HCT116 (cell line): ENCODE measurements around the gene VAMP2. TPM values are rescaled to one million over a fixed set of nuclear protein-coding genes. Genes with fewer than 3 reads are reported as not detected.
A peak's percentile ranks its signal among the peaks of the same experiment; 100 is the strongest.

Experiments
- ATAC-seq: fragments of 200-7000 bp; cut with Tn5 transposase; 2 replicates; pipeline ENCODE4 v1.9.1; 2020; ENCODE audit warnings: mild to moderate bottlenecking, moderate library complexity
- BruUV-seq: library from RNA; stranded (reverse); fragments of 400-500 nt; replicated peaks from 2 replicates; lab custom pipeline; 2021; lab: Mats Ljungman, UMichigan
- CTCF ChIA-PET: fragments of 300-600 bp; sonication (Branson Sonifier 250); formaldehyde crosslinking; loops from one replicate; lab custom pipeline; 2021; ENCODE audit warnings: antibody characterized with exemption; lab: Charles Lee
- POLR2A ChIA-PET: fragments of 300-600, 350-600 bp; sonication (Branson Sonifier 250); formaldehyde crosslinking; loops from one replicate; lab custom pipeline; 2021; ENCODE audit warnings: antibody characterized with exemption; lab: Charles Lee
- RAD21 ChIA-PET, 2 experiments: fragments of 300-600 bp; sonication (Branson Sonifier 250); formaldehyde crosslinking; loops; one replicate each; lab custom pipeline; 2023; ENCODE audit warnings: low total read pairs in 2 of 2; ENCODE audit not compliant: uncharacterized antibody in 2 of 2, unreplicated experiment in 2 of 2, low non-redundant PET in 1 of 2; lab: Charles Lee
- DNase-seq: peaks from one replicate; pipeline ENCODE4 v3.0.0-alpha.2; 2010; ENCODE audit warnings: low read depth, low spot score
- H2AFZ ChIP-seq: fragments of 200-600 bp; shearing (Covaris generic), sonication (generic); 2 replicates; pipeline ENCODE4 v1.6.1; 2017; ENCODE audit warnings: low read depth, mixed run types, mixed read lengths, antibody characterized with exemption, low read length; ENCODE audit not compliant: poor library complexity, severe bottlenecking
- H3K27ac ChIP-seq: 2 replicates; pipeline ENCODE4 v1.5.1; 2012; ENCODE audit warnings: low read depth, low read length
- H3K27me3 ChIP-seq: fragments of 200-600 bp; sonication (generic); 2 replicates; pipeline ENCODE4 v1.6.1; 2016; ENCODE audit warnings: mixed run types, low read length, mixed read lengths; ENCODE audit not compliant: insufficient read depth
- H3K36me3 ChIP-seq, 2 experiments: fragments of 200-500 bp in 1 of 2; fragments of 200-600 bp in 1 of 2; sonication (Bioruptor generic) in 1 of 2; sonication (generic) in 1 of 2; 2 replicates each; pipeline versions ENCODE4 v1.5.1 to v1.6.1; 2014 to 2016; ENCODE audit warnings: low read length in 2 of 2, inconsistent platforms in 1 of 2, mixed read lengths in 1 of 2, mixed run types in 1 of 2; ENCODE audit not compliant: insufficient read depth in 2 of 2, control insufficient read depth in 1 of 2
- H3K4me1 ChIP-seq, 2 experiments: fragments of 200-600 bp in 1 of 2; sonication (generic) in 1 of 2; 2 replicates each; pipeline versions ENCODE4 v1.5.1 to v1.6.1; 2012 to 2017; ENCODE audit warnings: low read length in 2 of 2, inconsistent platforms in 1 of 2, mild to moderate bottlenecking in 1 of 2, mixed read lengths in 1 of 2, mixed run types in 1 of 2, moderate library complexity in 1 of 2; ENCODE audit not compliant: insufficient read depth in 2 of 2, control insufficient read depth in 1 of 2
- H3K4me2 ChIP-seq: fragments of 200-600 bp; sonication (generic); 2 replicates; pipeline ENCODE4 v1.6.1; 2017; ENCODE audit warnings: mixed run types, low read length, mixed read lengths
- H3K4me3 ChIP-seq, 2 experiments: fragments of 200-600 bp in 1 of 2; sonication (generic) in 1 of 2; replicated peaks in 1 of 2; 2 replicates each; pipeline ENCODE4 v1.5.1; 2011 to 2016; ENCODE audit warnings: low read length in 2 of 2, control low read depth in 1 of 2, low read depth in 1 of 2, mild to moderate bottlenecking in 1 of 2, mixed read lengths in 1 of 2, mixed run types in 1 of 2
- H3K79me2 ChIP-seq: fragments of 200-600 bp; sonication (generic); 2 replicates; pipeline ENCODE4 v1.6.1; 2017; ENCODE audit warnings: mild to moderate bottlenecking, mixed run types, low read length, moderate library complexity, mixed read lengths; ENCODE audit not compliant: insufficient read depth
- H3K9ac ChIP-seq: fragments of 200-600 bp; sonication (generic); 2 replicates; pipeline ENCODE4 v1.6.1; 2016; ENCODE audit warnings: low read length, mixed read lengths
- H3K9me2 ChIP-seq: fragments of 200-600 bp; sonication (generic), shearing (Covaris generic); 2 replicates; pipeline ENCODE4 v1.6.1; 2017; ENCODE audit warnings: mixed run types, mild to moderate bottlenecking, moderate library complexity; ENCODE audit not compliant: insufficient read depth
- H3K9me3 ChIP-seq, 2 experiments: fragments of 200-500 bp in 1 of 2; fragments of 200-600 bp in 1 of 2; sonication (Bioruptor generic) in 1 of 2; sonication (generic) in 1 of 2; 2 replicates each; pipeline ENCODE4 v1.6.1; 2014 to 2017; ENCODE audit warnings: low read length in 2 of 2, mixed read lengths in 2 of 2, inconsistent platforms in 1 of 2, low read depth in 1 of 2, mild to moderate bottlenecking in 1 of 2, mixed run types in 1 of 2, moderate library complexity in 1 of 2; ENCODE audit not compliant: control insufficient read depth in 1 of 2, insufficient read depth in 1 of 2
- H4K20me1 ChIP-seq: fragments of 200-600 bp; sonication (generic), shearing (Covaris generic); 2 replicates; pipeline ENCODE4 v1.6.1; 2017; ENCODE audit warnings: mixed run types, mild to moderate bottlenecking, moderate library complexity; ENCODE audit not compliant: insufficient read depth
- EZH2phosphoT487 ChIP-seq: fragments of 200-600 bp; IDR thresholded peaks from 2 replicates; pipeline ENCODE4 v1.6.1; 2018; ENCODE audit warnings: antibody characterized with exemption, borderline replicate concordance
- JUND ChIP-seq: IDR thresholded peaks from 2 replicates; pipeline ENCODE4 v1.6.1; 2012
- POLR2A ChIP-seq: IDR thresholded peaks from 2 replicates; pipeline ENCODE4 v1.7.0; 2011; ENCODE audit warnings: borderline replicate concordance; ENCODE audit not compliant: insufficient read depth, insufficient read length; ENCODE audit errors: extremely low read depth
- POLR2AphosphoS5 ChIP-seq: IDR thresholded peaks from 2 replicates; pipeline ENCODE4 v1.6.1; 2011; ENCODE audit warnings: mild to moderate bottlenecking, low read depth, low read length, moderate library complexity
- RAD21 ChIP-seq: IDR thresholded peaks from 2 replicates; pipeline ENCODE4 v1.6.1; 2012; ENCODE audit warnings: low read depth, mild to moderate bottlenecking
- SIN3A ChIP-seq: IDR thresholded peaks from 2 replicates; pipeline ENCODE4 v1.6.1; 2012; ENCODE audit warnings: low read depth
- SRF ChIP-seq: IDR thresholded peaks from 2 replicates; pipeline ENCODE4 v1.6.1; 2012; ENCODE audit warnings: low read depth
- TCF7L2 ChIP-seq: IDR thresholded peaks from 2 replicates; pipeline ENCODE4 v1.7.0; 2011; ENCODE audit warnings: borderline replicate concordance, inconsistent platforms; ENCODE audit not compliant: insufficient read depth, insufficient read length; ENCODE audit errors: extremely low read depth
- YY1 ChIP-seq: IDR thresholded peaks from 2 replicates; pipeline ENCODE4 v1.6.1; 2011; ENCODE audit warnings: low read length, low read depth, moderate library complexity, mild to moderate bottlenecking; ENCODE audit not compliant: insufficient replicate concordance; ENCODE audit errors: extremely low read depth
- ZFX ChIP-seq: fragments of 450-650 bp; IDR thresholded peaks from 2 replicates; pipeline ENCODE4 v1.6.1; 2017
- ZNF274 ChIP-seq: fragments of 200-500 bp; sonication (Bioruptor generic); IDR thresholded peaks from 2 replicates; pipeline ENCODE4 v1.6.1; 2014; ENCODE audit warnings: mild to moderate bottlenecking, low read depth, low read length, inconsistent platforms
- intact Hi-C: fragments of 100-400 bp; cut with micrococcal nuclease; formaldehyde crosslinking; loops from 2 replicates; pipeline ENCODE4 v1.10.0; 2022
- total RNA-seq: library from RNA; stranded (reverse); gene quantifications from one replicate; pipeline ENCODE4 v1.2.1, GENCODE V29; 2021; ENCODE audit not compliant: unreplicated experiment
- TF ChIP-seq, protein P1 (sequence below): IDR thresholded peaks from 2 replicates; pipeline ENCODE4 v1.6.1; 2012
- TF ChIP-seq, protein P2 (sequence below): IDR thresholded peaks from 2 replicates; pipeline ENCODE4 v1.6.1; 2012
- TF ChIP-seq, protein P3 (sequence below), 3 experiments: fragments of 200-600 bp in 1 of 3; sonication (generic) in 1 of 3; IDR thresholded peaks in 2 of 3; conservative IDR thresholded peaks in 1 of 3; 2 replicates each; pipeline ENCODE4 v1.5.1; 2012 to 2017; ENCODE audit warnings: low read depth in 2 of 3, low read length in 2 of 3, antibody characterized with exemption in 1 of 3, borderline replicate concordance in 1 of 3, control low read depth in 1 of 3, mild to moderate bottlenecking in 1 of 3, mixed read lengths in 1 of 3, mixed run types in 1 of 3, moderate library complexity in 1 of 3; ENCODE audit not compliant: insufficient read depth in 1 of 3
- TF ChIP-seq, protein P4 (sequence below): IDR thresholded peaks from 2 replicates; pipeline ENCODE4 v1.6.1; 2011; ENCODE audit warnings: mild to moderate bottlenecking, low read length, moderate library complexity; ENCODE audit not compliant: insufficient replicate concordance; ENCODE audit errors: extremely low read depth
- TF ChIP-seq, protein P5 (sequence below): IDR thresholded peaks from 2 replicates; pipeline ENCODE4 v1.6.1; 2012; ENCODE audit warnings: low read depth

Gene VAMP2
- total RNA-seq, 1 experiment from 2014 or later, result 35.9 TPM

DNA sequence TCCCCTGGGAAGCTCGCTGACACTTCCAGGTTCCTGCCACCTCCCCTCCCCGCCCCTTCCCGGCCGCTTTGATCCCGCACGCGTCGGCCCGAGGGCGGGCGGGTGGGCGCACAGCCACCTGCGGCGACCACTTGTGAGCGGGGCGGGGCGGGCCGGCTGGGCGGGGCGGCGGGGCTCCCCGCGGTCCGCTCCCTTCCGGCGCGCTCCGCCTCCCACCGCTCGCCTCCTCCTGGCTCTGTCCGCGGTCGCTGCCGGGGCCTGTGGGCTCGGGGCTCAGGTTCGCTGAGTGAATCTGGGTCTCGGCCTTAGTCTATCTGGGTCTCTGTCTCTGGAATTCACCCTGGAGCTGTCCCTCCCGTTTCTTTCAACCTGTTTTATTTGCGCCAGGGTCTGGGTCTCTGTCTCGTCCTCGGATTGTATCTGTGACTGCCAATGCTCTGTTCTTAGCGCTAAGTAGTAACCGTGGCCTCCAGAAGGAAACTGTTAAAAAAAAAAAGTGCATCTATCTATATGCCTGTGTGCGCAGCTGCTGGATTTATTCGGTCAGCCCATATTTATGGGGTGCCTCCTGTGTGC lies 36.2 kb downstream of the VAMP2 start:
- Histone ChIP-seq H3K4me1 (peaks cover 23 to 62% of the 10 kb centered on the region in 2 experiments), H3K9me3 (no peaks in the 10 kb centered on the region), H3K9me2 (no peaks in the 10 kb centered on the region), H3K27ac (peak overlapping the region; percentile 57), H3K36me3 (no peaks in the 10 kb centered on the region), H2AFZ (peak overlapping the region; percentile 80), H4K20me1 (no peaks in the 10 kb centered on the region), H3K9ac (peak overlapping the region; percentile 54), H3K79me2 (no peaks in the 10 kb centered on the region), H3K4me2 (peak overlapping the region; percentile 86), H3K27me3 (no peaks in the 10 kb centered on the region), H3K4me3 (peak overlapping the region; percentile 44 to 57)
- intact Hi-C loops, result loop anchor here (5.0 to 10.0 kb wide), 2 partner anchors 258 to 439 kb away; partner anchors contain the start of genes RPL26, TP53 and WRAP53
- DNase-seq (no peak), ATAC-seq (peak; percentile 29)
- RAD21 ChIA-PET, result no interaction called here
- POLR2A ChIA-PET, result interaction anchor here (0.8 to 2.8 kb wide), 7 partner anchors 27 to 97 kb away, joined by 3 to 14 read pairs (median 4); partner anchors contain the start of gene BORCS6
- no peak for TF ChIP-seq RAD21
- no peak for TF ChIP-seq ZNF274
- TF ChIP-seq TCF7L2, result peak; percentile 54
- no peak for TF ChIP-seq SIN3A
- peak; percentile 45 for TF ChIP-seq POLR2AphosphoS5
- TF ChIP-seq, protein P1, sequence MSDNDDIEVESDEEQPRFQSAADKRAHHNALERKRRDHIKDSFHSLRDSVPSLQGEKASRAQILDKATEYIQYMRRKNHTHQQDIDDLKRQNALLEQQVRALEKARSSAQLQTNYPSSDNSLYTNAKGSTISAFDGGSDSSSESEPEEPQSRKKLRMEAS, result no peak
- no peak for TF ChIP-seq EZH2phosphoT487
- TF ChIP-seq ZFX, result no peak
- TF ChIP-seq YY1, result no peak
- TF ChIP-seq SRF, result no peak
- TF ChIP-seq, protein P2, sequence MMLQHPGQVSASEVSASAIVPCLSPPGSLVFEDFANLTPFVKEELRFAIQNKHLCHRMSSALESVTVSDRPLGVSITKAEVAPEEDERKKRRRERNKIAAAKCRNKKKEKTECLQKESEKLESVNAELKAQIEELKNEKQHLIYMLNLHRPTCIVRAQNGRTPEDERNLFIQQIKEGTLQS, result no peak
- TF ChIP-seq, protein P3, sequence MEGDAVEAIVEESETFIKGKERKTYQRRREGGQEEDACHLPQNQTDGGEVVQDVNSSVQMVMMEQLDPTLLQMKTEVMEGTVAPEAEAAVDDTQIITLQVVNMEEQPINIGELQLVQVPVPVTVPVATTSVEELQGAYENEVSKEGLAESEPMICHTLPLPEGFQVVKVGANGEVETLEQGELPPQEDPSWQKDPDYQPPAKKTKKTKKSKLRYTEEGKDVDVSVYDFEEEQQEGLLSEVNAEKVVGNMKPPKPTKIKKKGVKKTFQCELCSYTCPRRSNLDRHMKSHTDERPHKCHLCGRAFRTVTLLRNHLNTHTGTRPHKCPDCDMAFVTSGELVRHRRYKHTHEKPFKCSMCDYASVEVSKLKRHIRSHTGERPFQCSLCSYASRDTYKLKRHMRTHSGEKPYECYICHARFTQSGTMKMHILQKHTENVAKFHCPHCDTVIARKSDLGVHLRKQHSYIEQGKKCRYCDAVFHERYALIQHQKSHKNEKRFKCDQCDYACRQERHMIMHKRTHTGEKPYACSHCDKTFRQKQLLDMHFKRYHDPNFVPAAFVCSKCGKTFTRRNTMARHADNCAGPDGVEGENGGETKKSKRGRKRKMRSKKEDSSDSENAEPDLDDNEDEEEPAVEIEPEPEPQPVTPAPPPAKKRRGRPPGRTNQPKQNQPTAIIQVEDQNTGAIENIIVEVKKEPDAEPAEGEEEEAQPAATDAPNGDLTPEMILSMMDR (IDR thresholded peaks at IDR 0.05 in 2 of 3, conservative IDR thresholded peaks at IDR 0.05 in 1 of 3; ENCODE audit: borderline replicate concordance in 1 of 3, insufficient read depth in 1 of 3, low read depth in 2 of 3, low read length in 2 of 3), result no peak
- no peak for TF ChIP-seq JUND
- TF ChIP-seq POLR2A, result no peak
- TF ChIP-seq, protein P4, sequence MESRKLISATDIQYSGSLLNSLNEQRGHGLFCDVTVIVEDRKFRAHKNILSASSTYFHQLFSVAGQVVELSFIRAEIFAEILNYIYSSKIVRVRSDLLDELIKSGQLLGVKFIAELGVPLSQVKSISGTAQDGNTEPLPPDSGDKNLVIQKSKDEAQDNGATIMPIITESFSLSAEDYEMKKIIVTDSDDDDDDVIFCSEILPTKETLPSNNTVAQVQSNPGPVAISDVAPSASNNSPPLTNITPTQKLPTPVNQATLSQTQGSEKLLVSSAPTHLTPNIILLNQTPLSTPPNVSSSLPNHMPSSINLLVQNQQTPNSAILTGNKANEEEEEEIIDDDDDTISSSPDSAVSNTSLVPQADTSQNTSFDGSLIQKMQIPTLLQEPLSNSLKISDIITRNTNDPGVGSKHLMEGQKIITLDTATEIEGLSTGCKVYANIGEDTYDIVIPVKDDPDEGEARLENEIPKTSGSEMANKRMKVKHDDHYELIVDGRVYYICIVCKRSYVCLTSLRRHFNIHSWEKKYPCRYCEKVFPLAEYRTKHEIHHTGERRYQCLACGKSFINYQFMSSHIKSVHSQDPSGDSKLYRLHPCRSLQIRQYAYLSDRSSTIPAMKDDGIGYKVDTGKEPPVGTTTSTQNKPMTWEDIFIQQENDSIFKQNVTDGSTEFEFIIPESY, result no peak
- TF ChIP-seq, protein P5, sequence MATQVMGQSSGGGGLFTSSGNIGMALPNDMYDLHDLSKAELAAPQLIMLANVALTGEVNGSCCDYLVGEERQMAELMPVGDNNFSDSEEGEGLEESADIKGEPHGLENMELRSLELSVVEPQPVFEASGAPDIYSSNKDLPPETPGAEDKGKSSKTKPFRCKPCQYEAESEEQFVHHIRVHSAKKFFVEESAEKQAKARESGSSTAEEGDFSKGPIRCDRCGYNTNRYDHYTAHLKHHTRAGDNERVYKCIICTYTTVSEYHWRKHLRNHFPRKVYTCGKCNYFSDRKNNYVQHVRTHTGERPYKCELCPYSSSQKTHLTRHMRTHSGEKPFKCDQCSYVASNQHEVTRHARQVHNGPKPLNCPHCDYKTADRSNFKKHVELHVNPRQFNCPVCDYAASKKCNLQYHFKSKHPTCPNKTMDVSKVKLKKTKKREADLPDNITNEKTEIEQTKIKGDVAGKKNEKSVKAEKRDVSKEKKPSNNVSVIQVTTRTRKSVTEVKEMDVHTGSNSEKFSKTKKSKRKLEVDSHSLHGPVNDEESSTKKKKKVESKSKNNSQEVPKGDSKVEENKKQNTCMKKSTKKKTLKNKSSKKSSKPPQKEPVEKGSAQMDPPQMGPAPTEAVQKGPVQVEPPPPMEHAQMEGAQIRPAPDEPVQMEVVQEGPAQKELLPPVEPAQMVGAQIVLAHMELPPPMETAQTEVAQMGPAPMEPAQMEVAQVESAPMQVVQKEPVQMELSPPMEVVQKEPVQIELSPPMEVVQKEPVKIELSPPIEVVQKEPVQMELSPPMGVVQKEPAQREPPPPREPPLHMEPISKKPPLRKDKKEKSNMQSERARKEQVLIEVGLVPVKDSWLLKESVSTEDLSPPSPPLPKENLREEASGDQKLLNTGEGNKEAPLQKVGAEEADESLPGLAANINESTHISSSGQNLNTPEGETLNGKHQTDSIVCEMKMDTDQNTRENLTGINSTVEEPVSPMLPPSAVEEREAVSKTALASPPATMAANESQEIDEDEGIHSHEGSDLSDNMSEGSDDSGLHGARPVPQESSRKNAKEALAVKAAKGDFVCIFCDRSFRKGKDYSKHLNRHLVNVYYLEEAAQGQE, result no peak
- CTCF ChIA-PET, result interaction anchor here (0.8 to 2.1 kb wide), 3 partner anchors 7 to 53 kb away, joined by 3 to 7 read pairs (median 6); no protein-coding TSS in a partner anchor
- no TSS peak for BruUV-seq
